Coronary artery (tissue), 2 donors: ENCODE results near the gene TNS4.

ENCODE experiments used
- DNase-seq: peaks from one replicate; pipeline ENCODE4 v3.0.0-alpha.2; 2017; ENCODE audit warnings: low spot score
- H3K27ac ChIP-seq, 2 donors: fragments of 200-600 bp; sonication (generic); one replicate each; pipeline ENCODE4 v1.5.1; 2016 to 2019
- H3K4me3 ChIP-seq: fragments of 200-600 bp; sonication (generic); 2 replicates; pipeline ENCODE4 v1.5.1; 2016; ENCODE audit warnings: mild to moderate bottlenecking, moderate library complexity
- TF ChIP-seq, protein P1 (sequence below): fragments of 200-600 bp; sonication (generic); IDR thresholded peaks from one replicate; pipeline ENCODE4 v1.5.1; 2019; ENCODE audit warnings: antibody characterized with exemption

Gene TNS4

GRCh38 chr17:40475234-40475908 is 26.1 kb downstream of the TNS4 start:
- DNase-seq: no peak
- no peak overlapping the region for H3K4me3 ChIP-seq
- TF ChIP-seq, protein P1, sequence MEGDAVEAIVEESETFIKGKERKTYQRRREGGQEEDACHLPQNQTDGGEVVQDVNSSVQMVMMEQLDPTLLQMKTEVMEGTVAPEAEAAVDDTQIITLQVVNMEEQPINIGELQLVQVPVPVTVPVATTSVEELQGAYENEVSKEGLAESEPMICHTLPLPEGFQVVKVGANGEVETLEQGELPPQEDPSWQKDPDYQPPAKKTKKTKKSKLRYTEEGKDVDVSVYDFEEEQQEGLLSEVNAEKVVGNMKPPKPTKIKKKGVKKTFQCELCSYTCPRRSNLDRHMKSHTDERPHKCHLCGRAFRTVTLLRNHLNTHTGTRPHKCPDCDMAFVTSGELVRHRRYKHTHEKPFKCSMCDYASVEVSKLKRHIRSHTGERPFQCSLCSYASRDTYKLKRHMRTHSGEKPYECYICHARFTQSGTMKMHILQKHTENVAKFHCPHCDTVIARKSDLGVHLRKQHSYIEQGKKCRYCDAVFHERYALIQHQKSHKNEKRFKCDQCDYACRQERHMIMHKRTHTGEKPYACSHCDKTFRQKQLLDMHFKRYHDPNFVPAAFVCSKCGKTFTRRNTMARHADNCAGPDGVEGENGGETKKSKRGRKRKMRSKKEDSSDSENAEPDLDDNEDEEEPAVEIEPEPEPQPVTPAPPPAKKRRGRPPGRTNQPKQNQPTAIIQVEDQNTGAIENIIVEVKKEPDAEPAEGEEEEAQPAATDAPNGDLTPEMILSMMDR: no peak
- peak overlapping the region in 1 of 2 donors; percentile 60 for H3K27ac ChIP-seq

DNA sequence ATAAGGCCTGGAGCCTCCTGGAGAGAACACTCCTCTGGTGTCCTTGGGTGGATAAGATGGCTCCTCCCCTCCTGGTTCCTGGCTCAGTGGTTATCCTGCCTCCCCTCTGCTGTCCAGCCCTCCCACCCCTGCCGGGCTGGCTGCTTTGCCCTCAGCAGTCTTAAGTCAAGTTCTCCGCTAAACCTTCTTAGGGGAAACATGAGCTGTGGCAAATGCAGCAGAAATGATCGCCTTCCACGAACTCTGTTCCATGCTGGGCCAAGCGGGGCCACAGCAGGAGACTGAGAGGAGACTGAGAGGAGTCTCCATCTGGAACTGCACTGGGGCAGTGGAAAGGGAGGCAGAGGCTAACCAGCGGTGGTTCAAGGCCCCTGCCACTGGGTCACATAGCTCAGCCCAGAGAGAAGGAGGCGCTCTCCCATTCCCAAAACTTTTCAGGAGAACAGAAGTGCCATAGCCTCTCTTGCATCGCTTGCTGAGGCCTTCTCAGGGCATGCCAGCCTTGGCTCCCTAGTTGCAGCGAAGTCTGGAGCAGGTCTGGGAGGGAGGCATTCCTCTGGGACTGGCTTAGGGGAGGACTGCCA is 26.9 kb downstream of the TNS4 start:
- DNase-seq: no peak
- peak overlapping the region in 1 of 2 donors; percentile 41 for H3K27ac ChIP-seq
- TF ChIP-seq, protein P1: no peak
- H3K4me3 ChIP-seq: no peak overlapping the region

DNA sequence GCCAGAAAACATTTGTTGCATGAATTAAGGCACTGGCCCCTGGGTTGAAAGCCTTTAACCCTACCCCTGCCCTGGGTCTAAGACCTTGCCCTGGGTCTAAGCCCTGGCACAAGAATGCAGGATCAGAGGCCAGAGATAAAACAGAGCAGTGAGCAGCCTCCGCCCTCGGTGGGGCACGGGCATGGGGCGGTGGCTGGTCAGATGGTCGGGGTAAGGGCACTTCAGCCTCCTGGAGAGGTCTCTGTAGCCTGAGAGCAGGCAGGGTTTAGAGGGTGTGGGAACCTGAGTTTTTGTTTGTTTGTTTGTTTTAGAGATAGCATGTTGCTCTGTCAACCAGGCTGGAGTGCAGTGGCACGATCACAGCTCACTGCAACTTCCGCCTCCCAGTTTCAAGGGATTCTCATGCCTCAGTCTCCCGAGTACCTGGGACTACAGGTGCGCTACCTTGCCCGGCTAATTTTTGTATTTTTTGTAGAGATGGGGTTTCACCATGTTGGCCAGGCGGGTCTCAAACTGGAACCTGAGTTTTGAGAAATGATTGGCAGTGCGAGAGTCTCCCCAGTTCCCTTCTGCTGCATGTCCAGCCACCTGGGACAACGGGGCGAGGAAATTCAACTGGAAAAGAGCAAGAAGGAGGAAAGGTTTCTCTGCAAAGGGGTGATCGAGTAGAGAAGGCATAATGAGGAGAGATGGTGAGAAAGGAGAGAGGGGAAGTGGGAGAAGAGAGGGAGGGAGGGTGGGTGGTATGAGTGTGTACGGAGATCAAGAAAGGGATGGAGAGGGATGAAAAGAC is 27.7 kb downstream of the TNS4 start:
- DNase-seq: no peak
- H3K4me3 ChIP-seq: no peak overlapping the region
- no peak overlapping the region for H3K27ac ChIP-seq
- TF ChIP-seq, protein P1: no peak

GRCh38 chr17:40472733-40473452 is 28.5 kb downstream of the TNS4 start:
- no peak for DNase-seq
- TF ChIP-seq, protein P1: no peak
- Histone ChIP-seq H3K4me3 (no peak overlapping the region), H3K27ac (no peak overlapping the region)

GRCh38 chr17:40471846-40472732 is 29.3 kb downstream of the TNS4 start:
- Histone ChIP-seq H3K27ac (no peak overlapping the region), H3K4me3 (no peak overlapping the region)
- no peak for DNase-seq
- TF ChIP-seq, protein P1: no peak
